NCI-H2081 treated with DMSO at 0.1 percent for 48 hours (cell line): ENCODE measurements around the gene CNOT6.
"Not testable (repeated sequence)": the region's sequence is repeated elsewhere in the genome, so short reads cannot be mapped to it uniquely, and the experiment has no call there.

Source experiments
- DNase-seq: peaks from one replicate; lab custom pipeline; 2025; lab: John Stamatoyannopoulos, UW

Gene CNOT6

GRCh38 chr5:180516440-180516839 is 22.3 kb downstream of the CNOT6 start:
- DNase-seq, result no peak

DNA sequence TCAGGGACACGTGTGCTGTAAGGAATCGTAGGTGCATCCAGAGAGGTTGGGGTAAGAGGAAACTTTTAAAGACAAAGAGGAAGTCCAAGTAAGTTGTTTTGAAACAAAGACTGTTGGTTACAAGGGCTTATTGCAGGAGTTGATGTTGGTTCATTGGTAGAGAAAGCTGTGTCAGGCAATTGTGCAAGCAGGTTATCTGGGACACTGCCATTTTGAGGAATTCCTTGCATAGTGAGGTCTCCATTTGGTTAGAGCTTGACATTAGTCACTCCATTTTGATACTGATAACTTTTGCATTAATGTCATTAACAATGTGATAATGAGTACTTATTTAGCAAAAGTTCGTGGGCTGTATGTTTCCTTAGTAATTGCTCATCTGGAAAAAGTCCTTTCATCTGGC is 24.9 kb downstream of the CNOT6 start:
- no peak for DNase-seq

GRCh38 chr5:180521101-180521500 is 26.9 kb downstream of the CNOT6 start:
- no peak for DNase-seq

- no peak for DNase-seq
Measured at GRCh38 chr5:180521591-180521990, 27.4 kb downstream of the CNOT6 start.

GRCh38 chr5:180522330-180522729 is 28.2 kb downstream of the CNOT6 start:
- DNase-seq, result no peak

DNA sequence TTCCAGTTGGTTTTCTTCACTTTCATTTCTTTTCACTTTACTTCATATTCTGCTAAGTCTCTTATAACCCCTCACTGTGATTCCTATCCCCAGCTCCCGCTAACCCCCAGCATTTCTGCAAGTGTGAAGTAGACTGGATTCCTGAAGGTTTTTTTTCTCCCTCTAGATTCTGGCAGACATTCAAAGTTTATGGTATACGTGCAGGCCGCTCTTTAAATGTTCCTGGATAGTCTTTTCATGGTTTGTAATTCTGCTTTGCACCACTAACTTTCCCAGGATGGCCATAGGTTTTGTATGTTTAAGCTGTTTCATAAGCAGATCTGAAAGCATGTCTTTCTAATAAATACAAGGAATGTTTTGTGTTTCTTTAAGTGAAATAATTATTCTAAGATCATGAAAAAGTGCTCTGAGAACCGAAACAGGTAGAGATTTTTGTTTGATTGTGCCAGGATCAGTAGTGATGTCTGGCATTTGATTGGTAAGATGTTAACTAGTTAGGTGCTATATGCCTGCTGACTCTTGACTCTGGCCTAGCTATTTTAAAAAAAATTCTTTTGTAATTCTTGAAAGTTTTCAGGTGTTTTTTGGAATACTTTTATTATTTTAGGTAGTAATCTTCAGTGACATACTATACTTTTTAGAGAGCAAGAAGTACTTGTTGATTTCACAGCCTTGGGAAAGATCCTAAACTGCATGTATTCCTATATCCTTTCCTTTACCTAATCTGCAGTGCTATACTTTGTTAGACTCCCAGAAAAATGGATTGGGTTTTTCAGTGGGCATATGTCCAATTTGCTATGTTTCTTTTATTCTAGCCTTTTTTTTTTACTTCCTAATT is 29.7 kb downstream of the CNOT6 start:
- DNase-seq, result no peak

DNA sequence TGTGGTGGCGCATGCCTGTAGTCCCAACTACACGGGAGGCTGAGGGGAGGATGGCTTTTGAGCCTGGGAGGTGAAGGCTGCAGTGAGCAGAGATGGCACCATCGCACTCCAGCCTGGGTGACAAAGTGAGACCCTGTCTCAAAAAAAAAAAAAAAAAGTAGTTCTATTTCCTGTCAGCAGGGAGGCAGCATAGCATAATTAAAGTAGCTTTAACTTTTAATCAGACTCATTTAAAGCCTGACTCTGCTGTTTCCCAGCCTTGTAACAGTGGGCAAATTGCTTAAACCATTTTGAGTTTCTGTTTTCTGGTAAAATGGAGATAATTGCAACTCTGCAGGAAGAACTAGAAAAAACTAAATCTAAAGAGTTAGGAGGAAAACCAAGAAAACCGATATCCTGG is 31.2 kb downstream of the CNOT6 start:
- DNase-seq, result no peak

DNA sequence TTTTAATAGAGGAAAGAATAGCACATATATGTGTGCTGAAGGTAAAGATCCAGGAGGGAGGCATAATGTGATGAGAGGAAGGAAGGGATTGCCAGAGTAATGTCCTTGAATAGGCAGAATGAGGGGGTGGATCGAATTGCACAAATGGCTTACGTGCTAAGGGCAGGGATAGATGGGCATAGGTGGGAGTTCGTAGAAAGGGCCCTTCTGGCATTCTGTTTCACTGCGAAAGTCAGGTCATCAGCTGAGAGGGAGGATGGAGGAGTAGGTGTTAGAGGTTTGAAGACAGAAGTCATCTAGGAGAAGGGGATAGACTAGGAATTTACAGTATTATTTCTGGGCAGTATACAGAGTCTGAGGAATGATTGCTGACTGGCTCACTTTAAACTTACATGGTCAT is 32.1 kb downstream of the CNOT6 start:
- no peak for DNase-seq

DNA sequence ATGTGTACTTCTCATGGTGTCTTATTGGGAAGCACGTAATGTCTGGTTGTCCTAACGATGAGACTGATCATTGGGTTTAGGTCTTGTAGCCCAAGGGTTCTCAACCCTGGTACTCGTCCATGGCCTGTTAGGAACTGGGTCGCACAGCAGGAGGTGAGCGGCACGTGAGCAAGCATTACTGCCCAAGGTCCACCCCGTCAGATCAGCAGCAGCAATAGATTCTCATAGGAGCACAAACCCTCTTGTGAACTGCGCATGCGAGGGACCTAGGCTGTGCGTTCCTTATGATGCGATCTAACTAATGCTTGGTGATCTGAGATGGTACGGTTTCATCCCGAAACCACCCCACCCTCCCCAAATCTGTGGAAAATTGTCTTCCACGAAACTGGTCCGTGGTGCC is 33.5 kb downstream of the CNOT6 start:
- no peak for DNase-seq

- not testable (repeated sequence) for DNase-seq
Measured at GRCh38 chr5:180531036-180531585, 36.9 kb downstream of the CNOT6 start.

GRCh38 chr5:180532268-180532667 is 38.1 kb downstream of the CNOT6 start:
- DNase-seq, result no peak

- DNase-seq, result no peak
Measured at GRCh38 chr5:180533845-180534244, 39.7 kb downstream of the CNOT6 start.

GRCh38 chr5:180535573-180535972 is 41.4 kb downstream of the CNOT6 start:
- no peak for DNase-seq

- DNase-seq, result no peak
Measured at GRCh38 chr5:180540050-180540694, 46.0 kb downstream of the CNOT6 start.

DNA sequence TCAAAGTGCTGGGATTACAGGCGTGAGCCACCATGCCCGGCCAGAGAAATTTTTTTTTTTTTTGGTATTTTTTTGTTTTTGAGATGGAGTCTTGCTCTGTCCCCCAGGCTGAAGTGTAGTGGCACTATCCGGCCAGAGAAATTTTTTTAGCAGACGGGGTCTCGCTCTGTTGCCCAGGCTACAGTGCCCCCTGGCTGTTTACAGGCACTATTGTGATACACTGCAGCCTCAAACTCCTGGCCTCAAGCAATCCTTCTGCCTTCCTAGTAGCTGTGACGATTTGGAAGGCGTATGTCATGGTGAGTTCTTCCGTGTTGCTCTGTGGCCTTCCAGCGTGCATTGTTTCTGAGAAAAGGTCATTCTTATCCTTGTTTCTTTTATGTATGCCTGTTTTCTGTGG is 47.5 kb downstream of the CNOT6 start:
- no peak for DNase-seq

DNA sequence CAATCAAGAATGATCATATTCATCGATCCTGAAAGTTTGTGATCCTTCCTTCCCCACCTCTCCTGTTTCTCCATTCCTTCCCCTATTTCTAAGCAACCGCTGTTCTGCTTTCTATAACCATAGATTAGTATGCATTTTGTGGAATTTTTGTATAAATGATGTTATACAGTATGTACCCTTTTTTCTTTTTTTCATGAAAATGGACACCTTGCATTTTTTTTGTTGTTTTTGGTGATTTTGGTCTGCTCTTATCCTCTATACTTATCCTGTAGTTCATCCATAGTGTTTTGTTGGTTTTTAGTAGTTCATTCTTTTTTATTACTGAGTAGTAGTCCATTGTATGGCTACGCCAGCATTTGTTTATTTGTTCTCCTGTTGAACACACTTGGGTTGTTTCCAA is 51.1 kb downstream of the CNOT6 start:
- DNase-seq, result no peak

DNA sequence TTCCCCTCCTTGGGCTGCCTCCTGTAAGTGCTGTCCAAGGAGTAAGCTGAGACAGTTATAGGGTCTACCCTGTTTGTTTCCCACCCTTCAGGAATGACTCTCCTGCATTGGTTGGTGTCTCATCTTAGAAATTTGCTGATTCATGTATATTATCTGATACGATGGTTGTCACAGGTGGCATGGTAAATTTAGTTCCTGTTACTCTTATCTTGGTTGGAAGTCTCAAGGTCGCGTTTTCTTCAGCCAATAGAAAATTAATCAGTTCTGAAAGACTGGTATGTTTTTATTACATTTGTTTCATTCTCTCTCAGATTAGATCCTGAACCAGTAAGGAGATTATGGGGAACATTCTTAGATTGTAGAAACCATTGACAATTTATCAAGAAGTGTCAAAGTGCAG is 54.4 kb downstream of the CNOT6 start:
- no peak for DNase-seq

- DNase-seq, result no peak
Measured at GRCh38 chr5:180553530-180553929, 59.4 kb downstream of the CNOT6 start.

DNA sequence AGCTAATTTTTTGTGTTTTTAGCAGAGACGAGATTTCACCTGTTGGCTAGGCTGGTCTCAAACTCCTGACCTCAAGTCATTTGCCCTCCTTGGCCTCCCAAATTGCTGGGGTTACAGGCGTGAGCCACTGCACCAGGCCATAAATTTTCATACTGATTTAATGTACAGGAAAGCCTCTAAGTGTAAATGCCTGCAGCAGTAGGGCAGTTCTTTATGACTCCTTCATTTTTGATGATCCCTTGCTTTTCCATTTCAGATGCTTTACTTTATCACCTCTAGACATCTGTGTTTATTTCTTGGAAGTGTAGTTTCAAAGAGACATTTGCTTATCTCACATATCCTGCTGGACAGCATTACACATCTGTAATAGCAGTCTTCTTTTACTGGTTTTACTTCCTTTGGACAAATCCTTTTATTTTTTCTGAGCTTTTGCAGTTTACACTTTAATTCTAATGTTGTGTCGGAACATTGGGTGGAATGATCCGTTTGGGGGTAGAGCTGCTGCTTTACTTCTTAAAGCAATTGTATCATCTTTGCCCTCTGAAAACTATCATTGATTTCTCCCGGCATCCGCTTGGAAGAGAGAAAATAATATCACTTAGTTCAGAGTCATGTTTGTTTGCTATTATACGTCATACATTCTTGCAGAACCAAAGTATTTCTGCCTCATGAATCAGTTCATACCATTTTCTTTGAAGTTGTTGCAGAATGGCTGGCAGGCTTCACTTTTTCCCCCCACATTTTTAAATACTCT is 61.2 kb downstream of the CNOT6 start:
- DNase-seq, result no peak

GRCh38 chr5:180557217-180557809 is 63.1 kb downstream of the CNOT6 start:
- no peak for DNase-seq

GRCh38 chr5:180558232-180558631 is 64.1 kb downstream of the CNOT6 start:
- DNase-seq, result no peak

DNA sequence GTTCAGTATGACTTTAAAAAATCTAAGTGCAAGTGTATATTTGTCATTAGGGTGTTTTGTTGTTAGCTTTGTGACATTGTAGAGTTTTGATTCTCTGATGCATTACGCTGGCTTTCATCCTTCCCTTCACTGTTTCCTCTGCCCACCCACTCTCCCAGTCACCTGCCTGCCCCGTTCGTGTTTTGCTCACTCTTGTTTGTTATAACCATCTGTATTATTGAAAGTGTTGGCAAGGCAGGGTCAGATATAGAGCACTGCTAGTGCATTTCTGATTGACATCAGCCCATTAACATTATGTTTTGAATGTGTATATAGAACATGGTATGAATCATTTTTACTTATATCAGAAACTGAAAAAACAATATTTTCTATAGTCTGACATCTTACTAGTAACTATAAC is 69.8 kb downstream of the CNOT6 start:
- DNase-seq, result no peak
